K562 (cell line): Measurements from ENCODE around the gene ABLIM1. TPM values are rescaled to one million over a fixed set of nuclear protein-coding genes. Genes with fewer than 3 reads are reported as not detected.

Experiments
- ATAC-seq: fragments of 200-7000 bp; cut with Tn5 transposase; 3 replicates; pipeline ENCODE4 v1.9.1; 2020; ENCODE audit warnings: moderate library complexity
- BruUV-seq: library from RNA; stranded (reverse); fragments of 400-500 nt; replicated peaks from 2 replicates; lab custom pipeline; 2021; lab: Mats Ljungman, UMichigan
- CTCF ChIA-PET: fragments of 300-600 bp; formaldehyde crosslinking; extraction: SDS; loops from one replicate; lab custom pipeline; 2021; ENCODE audit warnings: low intra/inter-chr PET ratio; lab: Yijun Ruan, JAX
- POLR2A ChIA-PET: fragments of 300-600, 350-650 bp; sonication (Branson Sonifier 250); formaldehyde crosslinking; extraction: SDS; loops from one replicate; lab custom pipeline; 2021; ENCODE audit warnings: antibody characterized with exemption, inconsistent platforms; lab: Yijun Ruan, JAX
- DNase-seq, 4 experiments: peaks; one replicate each; pipeline versions ENCODE4 v3.0.0 to v3.0.0-alpha.2; 2011 to 2018; ENCODE audit warnings: low spot score in 3 of 4, mixed read lengths in 3 of 4; ENCODE audit errors: extremely low read depth in 1 of 4
- FAIRE-seq: peaks from 2 replicates; lab custom pipeline; 2011; peaks lifted over from hg19 to GRCh38; lab: Jason Lieb, UNC
- H2AFZ ChIP-seq: 2 replicates; pipeline ENCODE4 v1.6.0; 2011; ENCODE audit warnings: low read depth, low read length, control low read depth, inconsistent platforms
- H3K27ac ChIP-seq: fragments of 200-600 bp; 3 replicates; pipeline ENCODE4 v1.8.0; 2011; ENCODE audit warnings: low read depth, mild to moderate bottlenecking, control low read depth, inconsistent platforms, low read length, moderate library complexity, mixed read lengths; ENCODE audit errors: extremely low read depth
- H3K27me3 ChIP-seq, 2 experiments: fragments of 300-600 bp in 1 of 2; 2 replicates in 1 of 2; 3 replicates in 1 of 2; pipeline versions ENCODE4 v1.6.0 to v1.8.0; 2011; ENCODE audit warnings: inconsistent platforms in 2 of 2, low read length in 2 of 2, mild to moderate bottlenecking in 1 of 2, mixed read lengths in 1 of 2, moderate library complexity in 1 of 2; ENCODE audit not compliant: control insufficient read depth in 2 of 2, insufficient read depth in 2 of 2
- H3K36me3 ChIP-seq: fragments of 300-600 bp; 3 replicates; pipeline ENCODE4 v1.8.0; 2011; ENCODE audit warnings: mild to moderate bottlenecking, low read length, inconsistent platforms; ENCODE audit not compliant: control insufficient read depth, insufficient read depth
- H3K4me1 ChIP-seq, 2 experiments: fragments of 200-600 bp in 1 of 2; replicated peaks in 1 of 2; 2 replicates in 1 of 2; 3 replicates in 1 of 2; pipeline versions ENCODE4 v1.5.1 to v1.8.0; 2011; ENCODE audit warnings: inconsistent platforms in 2 of 2, low read length in 2 of 2, mild to moderate bottlenecking in 1 of 2, mixed read lengths in 1 of 2, moderate library complexity in 1 of 2; ENCODE audit not compliant: control insufficient read depth in 2 of 2, insufficient read depth in 2 of 2
- H3K4me2 ChIP-seq: 2 replicates; pipeline ENCODE4 v1.6.1; 2011; ENCODE audit warnings: low read length, control low read depth, inconsistent platforms, mixed read lengths; ENCODE audit not compliant: insufficient read depth
- H3K4me3 ChIP-seq: fragments of 200-600 bp; sonication (generic), shearing (Covaris generic); 2 replicates; pipeline ENCODE4 v1.5.1; 2016; ENCODE audit warnings: control low read depth, inconsistent platforms
- H3K79me2 ChIP-seq: fragments of 200-600 bp; 3 replicates; pipeline ENCODE4 v1.8.0; 2011; ENCODE audit warnings: low read length, inconsistent platforms; ENCODE audit not compliant: control insufficient read depth, insufficient read depth
- H3K9ac ChIP-seq, 2 experiments: 2 replicates each; pipeline versions ENCODE4 v1.6.0 to v1.6.1; 2011; ENCODE audit warnings: low read depth in 2 of 2, low read length in 2 of 2, control low read depth in 1 of 2, inconsistent platforms in 1 of 2, mild to moderate bottlenecking in 1 of 2, mixed read lengths in 1 of 2; ENCODE audit not compliant: insufficient read depth in 1 of 2
- H3K9me1 ChIP-seq: one replicate; pipeline ENCODE4 v1.6.0; 2011; ENCODE audit warnings: inconsistent platforms, mild to moderate bottlenecking, low read length, moderate library complexity; ENCODE audit not compliant: control insufficient read depth, insufficient read depth
- H3K9me3 ChIP-seq: replicated peaks from 2 replicates; pipeline ENCODE4 v1.5.1; 2011; ENCODE audit warnings: low read depth, low read length, inconsistent platforms; ENCODE audit not compliant: control insufficient read depth, insufficient read depth
- H4K20me1 ChIP-seq: replicated peaks from 2 replicates; pipeline ENCODE4 v1.6.1; 2011; ENCODE audit warnings: low read length, inconsistent platforms, mixed read lengths; ENCODE audit not compliant: control insufficient read depth, insufficient read depth
- GATAD2A ChIP-seq: fragments of 450-650 bp; IDR thresholded peaks from 2 replicates; pipeline ENCODE4 v1.6.1; 2017
- MCM7 ChIP-seq, 2 experiments: fragments of 450-650 bp; IDR thresholded peaks; 2 replicates each; pipeline ENCODE4 v1.6.1; 2016 to 2018
- NFATC3 ChIP-seq: fragments of 450-650 bp; IDR thresholded peaks from 2 replicates; pipeline ENCODE4 v1.6.1; 2017; ENCODE audit warnings: mild to moderate bottlenecking
- NFIC ChIP-seq: fragments of 450-650 bp; IDR thresholded peaks from 2 replicates; pipeline ENCODE4 v1.6.1; 2017; ENCODE audit warnings: mild to moderate bottlenecking, inconsistent platforms
- POLR2B ChIP-seq: fragments of 450-650 bp; IDR thresholded peaks from 2 replicates; pipeline ENCODE4 v1.6.1; 2018; ENCODE audit warnings: low read depth; ENCODE audit not compliant: partially characterized antibody
- ZBTB8A ChIP-seq: fragments of 450-650 bp; IDR thresholded peaks from 2 replicates; pipeline ENCODE4 v1.6.1; 2018; ENCODE audit warnings: mild to moderate bottlenecking, moderate library complexity; ENCODE audit not compliant: partially characterized antibody
- ZNF140 ChIP-seq: fragments of 250-450 bp; sonication (Bioruptor Pico); IDR thresholded peaks from 2 replicates; pipeline ENCODE4 v1.8.0; 2021; ENCODE audit warnings: moderate library complexity, mild to moderate bottlenecking, inconsistent platforms
- WGBS: fragments of 100-300 bp; shearing (Covaris generic); methylation state at CpG from one replicate; pipeline ENCODE4 v1.1.6; 2016; ENCODE audit warnings: low coverage, mixed read lengths; ENCODE audit not compliant: insufficient coverage; ENCODE audit errors: missing lambda C conversion rate; 5-methylcytosine and 5-hydroxymethylcytosine counted together
- in situ Hi-C: fragments of 300-500 bp; cut with MboI; formaldehyde crosslinking; loops from 4 replicates; pipeline ENCODE4 v1.15.0; 2018; ENCODE audit warnings: inconsistent platforms, mixed read lengths
- intact Hi-C: fragments of 100-400 bp; cut with micrococcal nuclease; formaldehyde crosslinking; loops from 2 replicates; pipeline ENCODE4 v1.14.2; 2022
- polyA plus RNA-seq, 8 experiments: library from polyadenylated mRNA; depleted of rRNA in 4 of 8; stranded (reverse) in 5 of 8; unstranded in 3 of 8; fragments of >200 nt; fragmentation: Nextera tagmentation in 2 of 8; fragmentation: Illumina TruSeq in 1 of 8; extraction: Ambion mirVana in 2 of 8; extraction: Trizol in 1 of 8; gene quantifications; 2 replicates each; pipeline versions ENCODE4 v1.2.1 to v1.2.3, GENCODE V29; 2011 to 2014; ENCODE audit warnings: inconsistent platforms in 1 of 8, missing spikeins in 1 of 8
- total RNA-seq, 7 experiments: library from RNA; depleted of rRNA in 6 of 7; stranded (reverse); fragments of >200 nt in 6 of 7; fragmentation: Illumina TruSeq in 2 of 7; extraction: Trizol in 2 of 7; gene quantifications; 2 replicates each; pipeline versions ENCODE4 v1.2.1 to v1.2.3, GENCODE V29; 2011 to 2021; ENCODE audit warnings: low replicate concordance in 1 of 7
- TF ChIP-seq, protein P1 (sequence below): fragments of 450-650 bp; formaldehyde crosslinking; IDR thresholded peaks from 2 replicates; pipeline ENCODE4 v1.4.0; 2022; ENCODE audit warnings: missing genetic modification characterization
- TF ChIP-seq, protein P2 (sequence below): fragments of 250-450 bp; sonication (Bioruptor Pico); IDR thresholded peaks from 2 replicates; pipeline ENCODE4 v1.4.0; 2020

ABLIM1 gene
- total and polyA plus RNA-seq, 9 of the 15 experiments (the other 6 are each of a cell fraction or from before 2014, with no cell fraction given): 0.07 to 0.49 (median 0.14) TPM; not detected in 6

DNA sequence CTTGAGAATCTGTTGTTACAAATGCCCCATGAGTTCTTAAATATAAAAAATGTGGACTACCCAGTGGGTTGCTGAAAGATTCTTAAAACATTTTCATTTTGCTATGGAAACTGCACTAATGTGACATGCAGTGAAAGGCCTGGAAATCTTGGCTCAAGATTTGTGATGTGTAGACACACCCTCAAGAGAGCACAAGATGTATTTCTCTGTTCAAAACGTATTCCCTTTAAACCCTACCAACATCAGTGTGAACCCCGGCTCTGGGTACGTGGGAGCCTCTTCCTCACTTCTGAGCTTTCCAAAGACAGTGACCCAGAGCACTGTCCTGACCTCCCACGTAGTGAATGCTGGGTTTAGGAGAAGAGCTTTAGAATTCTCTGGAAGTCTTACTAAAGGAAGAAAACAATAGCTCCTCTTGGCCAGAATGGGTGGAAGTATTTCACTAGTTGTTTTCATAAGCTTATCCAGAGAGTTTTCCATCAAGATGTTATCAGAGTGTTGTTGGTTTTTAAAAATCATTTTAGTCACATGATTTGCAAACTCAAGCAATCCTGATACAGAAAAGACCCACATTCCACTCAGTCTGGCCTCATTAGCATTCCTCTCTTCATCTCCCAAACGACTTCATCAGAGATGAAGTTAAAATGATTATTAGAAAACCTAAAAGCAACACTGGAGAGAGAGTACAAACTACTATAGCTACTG is 172.2 kb downstream of the ABLIM1 start:
- H3K9me3 ChIP-seq: no peaks in the 10 kb centered on the region
- no TSS peak for BruUV-seq
- CTCF ChIA-PET: no interaction called here
- no peak for FAIRE-seq
- H3K4me1 ChIP-seq: no peaks in the 10 kb centered on the region
- no peak overlapping the region for H3K4me3 ChIP-seq
- H2AFZ ChIP-seq: no peak overlapping the region
- intact Hi-C loops: no loop called here
- WGBS: 0% methylated on average over 3 of the region's 5 CpGs
- TF ChIP-seq ZNF140 (CRISPR knock-in tag): no peak
- TF ChIP-seq POLR2B: no peak
- no peak for TF ChIP-seq NFIC
- no peak for TF ChIP-seq NFATC3
- no peaks in the 10 kb centered on the region for H3K79me2 ChIP-seq
- no peaks in the 10 kb centered on the region for H3K36me3 ChIP-seq
- H3K27ac ChIP-seq: no peak overlapping the region
- in situ Hi-C loops: no loop called here
- peaks cover 0 to 10% of the 10 kb centered on the region in 2 experiments; a peak in 2 of 5 replicates for H3K27me3 ChIP-seq
- DNase-seq: no peak
- H3K9ac ChIP-seq: no peak overlapping the region
- ATAC-seq: no peak
- no peaks in the 10 kb centered on the region for H4K20me1 ChIP-seq
- H3K9me1 ChIP-seq: no peaks in the 10 kb centered on the region
- POLR2A ChIA-PET: no interaction called here
- H3K4me2 ChIP-seq: no peak overlapping the region

DNA sequence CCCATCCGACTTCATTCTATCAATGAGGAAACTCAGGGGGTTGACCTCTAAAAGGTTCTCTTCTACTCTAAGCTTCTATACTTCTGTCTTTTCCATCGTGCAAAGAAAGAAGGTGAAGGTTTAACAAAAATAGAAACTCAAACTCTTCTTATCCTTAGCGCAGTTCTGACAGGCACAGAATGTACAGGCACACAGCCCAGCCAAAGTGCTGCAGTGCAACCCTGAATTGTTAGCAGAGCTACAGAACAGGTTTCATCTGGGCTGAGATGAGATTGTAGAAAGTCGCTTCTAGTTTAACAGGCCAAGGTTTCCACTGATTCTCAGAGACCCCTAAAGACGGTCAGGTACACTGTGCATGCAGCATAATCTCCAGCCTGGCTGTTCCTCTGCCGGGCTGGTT is 174.5 kb downstream of the ABLIM1 start:
- H3K79me2 ChIP-seq: no peaks in the 10 kb centered on the region
- no peak overlapping the region for H3K27ac ChIP-seq
- no TSS peak for BruUV-seq
- intact Hi-C loops: no loop called here
- ATAC-seq: no peak
- H3K4me3 ChIP-seq: no peak overlapping the region
- H4K20me1 ChIP-seq: no peaks in the 10 kb centered on the region
- no peak overlapping the region for H2AFZ ChIP-seq
- no peak overlapping the region for H3K4me2 ChIP-seq
- TF ChIP-seq, protein P1, sequence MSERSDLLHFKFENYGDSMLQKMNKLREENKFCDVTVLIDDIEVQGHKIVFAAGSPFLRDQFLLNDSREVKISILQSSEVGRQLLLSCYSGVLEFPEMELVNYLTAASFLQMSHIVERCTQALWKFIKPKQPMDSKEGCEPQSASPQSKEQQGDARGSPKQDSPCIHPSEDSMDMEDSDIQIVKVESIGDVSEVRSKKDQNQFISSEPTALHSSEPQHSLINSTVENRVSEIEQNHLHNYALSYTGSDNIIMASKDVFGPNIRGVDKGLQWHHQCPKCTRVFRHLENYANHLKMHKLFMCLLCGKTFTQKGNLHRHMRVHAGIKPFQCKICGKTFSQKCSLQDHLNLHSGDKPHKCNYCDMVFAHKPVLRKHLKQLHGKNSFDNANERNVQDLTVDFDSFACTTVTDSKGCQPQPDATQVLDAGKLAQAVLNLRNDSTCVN (CRISPR knock-in tag): no peak
- no peak for TF ChIP-seq GATAD2A
- TF ChIP-seq ZBTB8A: no peak
- TF ChIP-seq, protein P2, sequence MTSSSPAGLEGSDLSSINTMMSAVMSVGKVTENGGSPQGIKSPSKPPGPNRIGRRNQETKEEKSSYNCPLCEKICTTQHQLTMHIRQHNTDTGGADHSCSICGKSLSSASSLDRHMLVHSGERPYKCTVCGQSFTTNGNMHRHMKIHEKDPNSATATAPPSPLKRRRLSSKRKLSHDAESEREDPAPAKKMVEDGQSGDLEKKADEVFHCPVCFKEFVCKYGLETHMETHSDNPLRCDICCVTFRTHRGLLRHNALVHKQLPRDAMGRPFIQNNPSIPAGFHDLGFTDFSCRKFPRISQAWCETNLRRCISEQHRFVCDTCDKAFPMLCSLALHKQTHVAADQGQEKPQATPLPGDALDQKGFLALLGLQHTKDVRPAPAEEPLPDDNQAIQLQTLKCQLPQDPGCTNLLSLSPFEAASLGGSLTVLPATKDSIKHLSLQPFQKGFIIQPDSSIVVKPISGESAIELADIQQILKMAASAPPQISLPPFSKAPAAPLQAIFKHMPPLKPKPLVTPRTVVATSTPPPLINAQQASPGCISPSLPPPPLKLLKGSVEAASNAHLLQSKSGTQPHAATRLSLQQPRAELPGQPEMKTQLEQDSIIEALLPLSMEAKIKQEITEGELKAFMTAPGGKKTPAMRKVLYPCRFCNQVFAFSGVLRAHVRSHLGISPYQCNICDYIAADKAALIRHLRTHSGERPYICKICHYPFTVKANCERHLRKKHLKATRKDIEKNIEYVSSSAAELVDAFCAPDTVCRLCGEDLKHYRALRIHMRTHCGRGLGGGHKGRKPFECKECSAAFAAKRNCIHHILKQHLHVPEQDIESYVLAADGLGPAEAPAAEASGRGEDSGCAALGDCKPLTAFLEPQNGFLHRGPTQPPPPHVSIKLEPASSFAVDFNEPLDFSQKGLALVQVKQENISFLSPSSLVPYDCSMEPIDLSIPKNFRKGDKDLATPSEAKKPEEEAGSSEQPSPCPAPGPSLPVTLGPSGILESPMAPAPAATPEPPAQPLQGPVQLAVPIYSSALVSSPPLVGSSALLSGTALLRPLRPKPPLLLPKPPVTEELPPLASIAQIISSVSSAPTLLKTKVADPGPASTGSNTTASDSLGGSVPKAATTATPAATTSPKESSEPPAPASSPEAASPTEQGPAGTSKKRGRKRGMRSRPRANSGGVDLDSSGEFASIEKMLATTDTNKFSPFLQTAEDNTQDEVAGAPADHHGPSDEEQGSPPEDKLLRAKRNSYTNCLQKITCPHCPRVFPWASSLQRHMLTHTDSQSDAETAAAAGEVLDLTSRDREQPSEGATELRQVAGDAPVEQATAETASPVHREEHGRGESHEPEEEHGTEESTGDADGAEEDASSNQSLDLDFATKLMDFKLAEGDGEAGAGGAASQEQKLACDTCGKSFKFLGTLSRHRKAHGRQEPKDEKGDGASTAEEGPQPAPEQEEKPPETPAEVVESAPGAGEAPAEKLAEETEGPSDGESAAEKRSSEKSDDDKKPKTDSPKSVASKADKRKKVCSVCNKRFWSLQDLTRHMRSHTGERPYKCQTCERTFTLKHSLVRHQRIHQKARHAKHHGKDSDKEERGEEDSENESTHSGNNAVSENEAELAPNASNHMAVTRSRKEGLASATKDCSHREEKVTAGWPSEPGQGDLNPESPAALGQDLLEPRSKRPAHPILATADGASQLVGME (CRISPR knock-in tag): no peak
- no peak for TF ChIP-seq MCM7 (IDR thresholded peaks at IDR 0.05)
- H3K9me3 ChIP-seq: no peaks in the 10 kb centered on the region
- no peak for FAIRE-seq
- peaks cover 0 to 10% of the 10 kb centered on the region in 2 experiments; a peak in 1 of 5 replicates for H3K27me3 ChIP-seq
- H3K4me1 ChIP-seq: no peaks in the 10 kb centered on the region
- DNase-seq: no peak
- no peaks in the 10 kb centered on the region for H3K9me1 ChIP-seq
- in situ Hi-C loops: no loop called here
- CTCF ChIA-PET: no interaction called here
- POLR2A ChIA-PET: no interaction called here
- no peaks in the 10 kb centered on the region for H3K36me3 ChIP-seq
- H3K9ac ChIP-seq: no peak overlapping the region
- WGBS: 2% methylated on average over 5 of the region's 6 CpGs
